HepG2 (cell line): ENCODE data around the gene TLK1.

Source experiments
- EZH2 ChIP-seq: conservative IDR thresholded peaks from 2 replicates; pipeline ENCODE4 v1.6.1; 2012; ENCODE audit warnings: mild to moderate bottlenecking, low read depth, low read length, moderate library complexity
- GABPA ChIP-seq, 2 experiments: IDR thresholded peaks; 2 replicates each; pipeline ENCODE4 v1.6.1; 2011 to 2016; ENCODE audit warnings: low read depth in 2 of 2, low read length in 1 of 2, missing biosample characterization in 1 of 2, missing genetic modification characterization in 1 of 2
- SMC3 ChIP-seq: IDR thresholded peaks from 2 replicates; pipeline ENCODE4 v1.6.1; 2011; ENCODE audit warnings: low read length, improper control_type of control experiment
- TF ChIP-seq, protein P1 (sequence below): sonication (generic); formaldehyde crosslinking; IDR thresholded peaks from 2 replicates; pipeline ENCODE4 v1.4.0; 2020; ENCODE audit warnings: missing genetic modification reagents, borderline replicate concordance
- TF ChIP-seq, protein P2 (sequence below): sonication (generic); formaldehyde crosslinking; IDR thresholded peaks from 2 replicates; pipeline ENCODE4 v1.4.0; 2020; ENCODE audit warnings: missing genetic modification reagents

- TF ChIP-seq EZH2 = no peak
- TF ChIP-seq, protein P1, sequence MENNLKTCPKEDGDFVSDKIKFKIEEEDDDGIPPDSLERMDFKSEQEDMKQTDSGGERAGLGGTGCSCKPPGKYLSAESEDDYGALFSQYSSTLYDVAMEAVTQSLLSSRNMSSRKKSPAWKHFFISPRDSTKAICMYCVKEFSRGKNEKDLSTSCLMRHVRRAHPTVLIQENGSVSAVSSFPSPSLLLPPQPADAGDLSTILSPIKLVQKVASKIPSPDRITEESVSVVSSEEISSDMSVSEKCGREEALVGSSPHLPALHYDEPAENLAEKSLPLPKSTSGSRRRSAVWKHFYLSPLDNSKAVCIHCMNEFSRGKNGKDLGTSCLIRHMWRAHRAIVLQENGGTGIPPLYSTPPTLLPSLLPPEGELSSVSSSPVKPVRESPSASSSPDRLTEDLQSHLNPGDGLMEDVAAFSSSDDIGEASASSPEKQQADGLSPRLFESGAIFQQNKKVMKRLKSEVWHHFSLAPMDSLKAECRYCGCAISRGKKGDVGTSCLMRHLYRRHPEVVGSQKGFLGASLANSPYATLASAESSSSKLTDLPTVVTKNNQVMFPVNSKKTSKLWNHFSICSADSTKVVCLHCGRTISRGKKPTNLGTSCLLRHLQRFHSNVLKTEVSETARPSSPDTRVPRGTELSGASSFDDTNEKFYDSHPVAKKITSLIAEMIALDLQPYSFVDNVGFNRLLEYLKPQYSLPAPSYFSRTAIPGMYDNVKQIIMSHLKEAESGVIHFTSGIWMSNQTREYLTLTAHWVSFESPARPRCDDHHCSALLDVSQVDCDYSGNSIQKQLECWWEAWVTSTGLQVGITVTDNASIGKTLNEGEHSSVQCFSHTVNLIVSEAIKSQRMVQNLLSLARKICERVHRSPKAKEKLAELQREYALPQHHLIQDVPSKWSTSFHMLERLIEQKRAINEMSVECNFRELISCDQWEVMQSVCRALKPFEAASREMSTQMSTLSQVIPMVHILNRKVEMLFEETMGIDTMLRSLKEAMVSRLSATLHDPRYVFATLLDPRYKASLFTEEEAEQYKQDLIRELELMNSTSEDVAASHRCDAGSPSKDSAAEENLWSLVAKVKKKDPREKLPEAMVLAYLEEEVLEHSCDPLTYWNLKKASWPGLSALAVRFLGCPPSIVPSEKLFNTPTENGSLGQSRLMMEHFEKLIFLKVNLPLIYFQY = no peak
- TF ChIP-seq SMC3 = no peak
- TF ChIP-seq GABPA (IDR thresholded peaks at IDR 0.05; ENCODE audit: low read depth, low read length) = no peak
- TF ChIP-seq GABPA (CRISPR knock-in tag; IDR thresholded peaks at IDR 0.05; ENCODE audit: low read depth) = no peak
- TF ChIP-seq, protein P2, sequence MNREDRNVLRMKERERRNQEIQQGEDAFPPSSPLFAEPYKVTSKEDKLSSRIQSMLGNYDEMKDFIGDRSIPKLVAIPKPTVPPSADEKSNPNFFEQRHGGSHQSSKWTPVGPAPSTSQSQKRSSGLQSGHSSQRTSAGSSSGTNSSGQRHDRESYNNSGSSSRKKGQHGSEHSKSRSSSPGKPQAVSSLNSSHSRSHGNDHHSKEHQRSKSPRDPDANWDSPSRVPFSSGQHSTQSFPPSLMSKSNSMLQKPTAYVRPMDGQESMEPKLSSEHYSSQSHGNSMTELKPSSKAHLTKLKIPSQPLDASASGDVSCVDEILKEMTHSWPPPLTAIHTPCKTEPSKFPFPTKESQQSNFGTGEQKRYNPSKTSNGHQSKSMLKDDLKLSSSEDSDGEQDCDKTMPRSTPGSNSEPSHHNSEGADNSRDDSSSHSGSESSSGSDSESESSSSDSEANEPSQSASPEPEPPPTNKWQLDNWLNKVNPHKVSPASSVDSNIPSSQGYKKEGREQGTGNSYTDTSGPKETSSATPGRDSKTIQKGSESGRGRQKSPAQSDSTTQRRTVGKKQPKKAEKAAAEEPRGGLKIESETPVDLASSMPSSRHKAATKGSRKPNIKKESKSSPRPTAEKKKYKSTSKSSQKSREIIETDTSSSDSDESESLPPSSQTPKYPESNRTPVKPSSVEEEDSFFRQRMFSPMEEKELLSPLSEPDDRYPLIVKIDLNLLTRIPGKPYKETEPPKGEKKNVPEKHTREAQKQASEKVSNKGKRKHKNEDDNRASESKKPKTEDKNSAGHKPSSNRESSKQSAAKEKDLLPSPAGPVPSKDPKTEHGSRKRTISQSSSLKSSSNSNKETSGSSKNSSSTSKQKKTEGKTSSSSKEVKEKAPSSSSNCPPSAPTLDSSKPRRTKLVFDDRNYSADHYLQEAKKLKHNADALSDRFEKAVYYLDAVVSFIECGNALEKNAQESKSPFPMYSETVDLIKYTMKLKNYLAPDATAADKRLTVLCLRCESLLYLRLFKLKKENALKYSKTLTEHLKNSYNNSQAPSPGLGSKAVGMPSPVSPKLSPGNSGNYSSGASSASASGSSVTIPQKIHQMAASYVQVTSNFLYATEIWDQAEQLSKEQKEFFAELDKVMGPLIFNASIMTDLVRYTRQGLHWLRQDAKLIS (CRISPR knock-in tag) = no peak
Measured at GRCh38 chr2:171187819-171188218, 27.1 kb upstream of the TLK1 start.
